H4 (cell line): ENCODE data around the gene PIMREG. TPM values are rescaled to one million over a fixed set of nuclear protein-coding genes. Genes with fewer than 3 reads are reported as not detected.
A peak's percentile ranks its signal among the peaks of the same experiment; 100 is the strongest.

Experiments used
- DNase-seq: peaks from one replicate; pipeline ENCODE4 v3.0.0-alpha.2; 2015; ENCODE audit warnings: low spot score
- total RNA-seq: library from RNA; depleted of rRNA; stranded (reverse); fragments of >200 nt; shearing (Covaris generic); gene quantifications from 2 replicates; pipeline ENCODE4 v1.2.3, GENCODE V29; 2014

The PIMREG gene
- total RNA-seq, 1 experiment from 2014 or later, result 30.7 TPM

- DNase-seq, result no peak
These were observed 17.7 kb downstream of the PIMREG start for GRCh38 chr17:6461792-6462524.

- no peak for DNase-seq
These were observed 18.4 kb downstream of the PIMREG start for GRCh38 chr17:6462692-6463091.

GRCh38 chr17:6463616-6464445 lies 19.6 kb downstream of the PIMREG start:
- DNase-seq, result no peak

- DNase-seq, result no peak
These were observed 20.3 kb downstream of the PIMREG start for GRCh38 chr17:6464446-6465041.

- no peak for DNase-seq
These were observed 21.1 kb downstream of the PIMREG start for GRCh38 chr17:6465206-6466003.

GRCh38 chr17:6467567-6467966 lies 23.3 kb downstream of the PIMREG start:
- DNase-seq, result no peak

GRCh38 chr17:6468051-6468790 lies 24.0 kb downstream of the PIMREG start:
- no peak for DNase-seq

- DNase-seq, result no peak
These were observed 26.0 kb downstream of the PIMREG start for GRCh38 chr17:6470146-6470718.

- DNase-seq, result no peak
These were observed 26.7 kb downstream of the PIMREG start for GRCh38 chr17:6470751-6471521.

- DNase-seq, result peak; percentile 68
These were observed 27.5 kb downstream of the PIMREG start for GRCh38 chr17:6471531-6472465.

- DNase-seq, result no peak
These were observed 28.3 kb downstream of the PIMREG start for GRCh38 chr17:6472517-6472916.

GRCh38 chr17:6473128-6473767 lies 29.0 kb downstream of the PIMREG start:
- DNase-seq, result peak; percentile 52

- DNase-seq, result no peak
These were observed 30.1 kb downstream of the PIMREG start for GRCh38 chr17:6474376-6474775.

- DNase-seq, result no peak
These were observed 30.7 kb downstream of the PIMREG start for GRCh38 chr17:6474906-6475305.

GRCh38 chr17:6475411-6475810 lies 31.2 kb downstream of the PIMREG start:
- DNase-seq, result no peak

- DNase-seq, result no peak
These were observed 32.0 kb downstream of the PIMREG start for GRCh38 chr17:6476076-6476809.

- no peak for DNase-seq
These were observed 32.5 kb downstream of the PIMREG start for GRCh38 chr17:6476810-6477179.
